ENCODE measurements around the gene USP5.
A peak's percentile ranks its signal among the peaks of the same experiment; 100 is the strongest.

USP5 gene
- 63.5 to 128 reads per million in 2 donors for total RNA-seq

GRCh38 chr12:6851921-6852650 is at the start of gene USP5:
TSS of gene USP5 (plus strand) at chr12:6852150. CDS start at chr12:6852180, 30 bp downstream.
- peak; percentile 94 for DNase-seq

GRCh38 chr12:6807170-6807569 is 44.8 kb upstream of the USP5 start:
- DNase-seq = no peak

- DNase-seq = no peak
Measured at GRCh38 chr12:6809056-6809455, 42.9 kb upstream of the USP5 start.

- DNase-seq = no peak
Measured at GRCh38 chr12:6810758-6811157, 41.2 kb upstream of the USP5 start.

GRCh38 chr12:6813363-6813762 is 38.6 kb upstream of the USP5 start:
- DNase-seq = no peak

GRCh38 chr12:6816598-6816997 is 35.4 kb upstream of the USP5 start:
- no peak for DNase-seq

GRCh38 chr12:6817098-6817497 is 34.9 kb upstream of the USP5 start:
- no peak for DNase-seq

GRCh38 chr12:6817662-6818157 is 34.2 kb upstream of the USP5 start:
- DNase-seq = no peak

GRCh38 chr12:6818222-6818621 is 33.7 kb upstream of the USP5 start:
- no peak for DNase-seq

GRCh38 chr12:6818645-6819044 is 33.3 kb upstream of the USP5 start:
- DNase-seq = no peak

GRCh38 chr12:6819106-6820030 is 32.6 kb upstream of the USP5 start:
- DNase-seq = no peak

GRCh38 chr12:6820166-6820565 is 31.8 kb upstream of the USP5 start:
- no peak for DNase-seq

GRCh38 chr12:6821591-6822425 is 30.1 kb upstream of the USP5 start, which contains the start of gene GPR162:
TSS of gene GPR162 (plus strand) at chr12:6821821. CDS start at chr12:6823899, 2,078 bp downstream.
- no peak for DNase-seq

GRCh38 chr12:6822426-6823135 is 29.4 kb upstream of the USP5 start:
- DNase-seq = no peak

GRCh38 chr12:6823182-6824084 is 28.5 kb upstream of the USP5 start:
- DNase-seq = no peak

GRCh38 chr12:6824085-6824775 is 27.7 kb upstream of the USP5 start:
- DNase-seq = no peak

- DNase-seq = no peak
Measured at GRCh38 chr12:6824901-6825381, 27.0 kb upstream of the USP5 start.

GRCh38 chr12:6825398-6826124 is 26.4 kb upstream of the USP5 start:
- peak; percentile 83 for DNase-seq

- DNase-seq = no peak
Measured at GRCh38 chr12:6826125-6826733, 25.7 kb upstream of the USP5 start.
